GM12872 (cell line): ENCODE data around the gene CASKIN1.

Experiments used
- TF ChIP-seq, protein P1 (sequence below): IDR thresholded peaks from 3 replicates; pipeline ENCODE4 v1.5.1; 2011; ENCODE audit warnings: low read depth, mild to moderate bottlenecking, low read length, moderate library complexity; ENCODE audit not compliant: insufficient read depth

The CASKIN1 gene

DNA sequence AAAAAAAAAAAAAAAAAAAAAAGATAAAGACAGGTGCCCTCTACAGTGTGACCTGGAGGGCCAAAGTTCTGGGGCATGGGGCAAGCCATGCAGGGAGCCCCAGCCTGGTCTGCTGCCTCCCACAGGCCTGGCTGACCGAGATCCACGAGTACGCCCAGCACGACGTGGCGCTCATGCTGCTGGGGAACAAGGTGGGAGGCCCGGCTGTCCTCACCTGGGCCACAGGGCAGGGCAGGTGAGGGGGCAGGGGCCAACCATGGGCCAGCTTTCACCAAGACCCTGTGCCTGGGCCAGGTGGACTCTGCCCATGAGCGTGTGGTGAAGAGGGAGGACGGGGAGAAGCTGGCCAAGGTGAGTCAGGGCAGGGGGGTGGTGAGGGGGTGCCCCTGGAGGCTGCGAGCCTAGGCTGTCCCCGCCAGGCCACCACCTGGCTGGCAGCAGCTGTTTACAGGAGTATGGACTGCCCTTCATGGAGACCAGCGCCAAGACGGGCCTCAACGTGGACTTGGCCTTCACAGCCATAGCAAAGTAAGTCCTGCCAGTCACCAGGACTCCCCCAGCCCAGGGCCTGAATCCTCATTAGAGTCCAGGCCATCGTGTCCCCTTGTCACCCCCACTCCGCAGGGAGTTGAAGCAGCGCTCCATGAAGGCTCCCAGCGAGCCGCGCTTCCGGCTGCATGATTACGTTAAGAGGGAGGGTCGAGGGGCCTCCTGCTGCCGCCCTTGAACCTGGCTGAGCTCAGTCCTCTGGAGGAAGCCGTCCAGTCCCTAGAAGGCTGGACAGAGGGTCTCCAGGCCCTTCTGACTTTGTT, 43.5 kb downstream of the CASKIN1 start:
- TF ChIP-seq, protein P1, sequence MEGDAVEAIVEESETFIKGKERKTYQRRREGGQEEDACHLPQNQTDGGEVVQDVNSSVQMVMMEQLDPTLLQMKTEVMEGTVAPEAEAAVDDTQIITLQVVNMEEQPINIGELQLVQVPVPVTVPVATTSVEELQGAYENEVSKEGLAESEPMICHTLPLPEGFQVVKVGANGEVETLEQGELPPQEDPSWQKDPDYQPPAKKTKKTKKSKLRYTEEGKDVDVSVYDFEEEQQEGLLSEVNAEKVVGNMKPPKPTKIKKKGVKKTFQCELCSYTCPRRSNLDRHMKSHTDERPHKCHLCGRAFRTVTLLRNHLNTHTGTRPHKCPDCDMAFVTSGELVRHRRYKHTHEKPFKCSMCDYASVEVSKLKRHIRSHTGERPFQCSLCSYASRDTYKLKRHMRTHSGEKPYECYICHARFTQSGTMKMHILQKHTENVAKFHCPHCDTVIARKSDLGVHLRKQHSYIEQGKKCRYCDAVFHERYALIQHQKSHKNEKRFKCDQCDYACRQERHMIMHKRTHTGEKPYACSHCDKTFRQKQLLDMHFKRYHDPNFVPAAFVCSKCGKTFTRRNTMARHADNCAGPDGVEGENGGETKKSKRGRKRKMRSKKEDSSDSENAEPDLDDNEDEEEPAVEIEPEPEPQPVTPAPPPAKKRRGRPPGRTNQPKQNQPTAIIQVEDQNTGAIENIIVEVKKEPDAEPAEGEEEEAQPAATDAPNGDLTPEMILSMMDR: 0 out of 3 replicates have a peak, but pooled peaks have one; percentile 15

- TF ChIP-seq, protein P1: no peak
Observed at GRCh38 chr16:2151188-2152091, 45.0 kb downstream of the CASKIN1 start.

DNA sequence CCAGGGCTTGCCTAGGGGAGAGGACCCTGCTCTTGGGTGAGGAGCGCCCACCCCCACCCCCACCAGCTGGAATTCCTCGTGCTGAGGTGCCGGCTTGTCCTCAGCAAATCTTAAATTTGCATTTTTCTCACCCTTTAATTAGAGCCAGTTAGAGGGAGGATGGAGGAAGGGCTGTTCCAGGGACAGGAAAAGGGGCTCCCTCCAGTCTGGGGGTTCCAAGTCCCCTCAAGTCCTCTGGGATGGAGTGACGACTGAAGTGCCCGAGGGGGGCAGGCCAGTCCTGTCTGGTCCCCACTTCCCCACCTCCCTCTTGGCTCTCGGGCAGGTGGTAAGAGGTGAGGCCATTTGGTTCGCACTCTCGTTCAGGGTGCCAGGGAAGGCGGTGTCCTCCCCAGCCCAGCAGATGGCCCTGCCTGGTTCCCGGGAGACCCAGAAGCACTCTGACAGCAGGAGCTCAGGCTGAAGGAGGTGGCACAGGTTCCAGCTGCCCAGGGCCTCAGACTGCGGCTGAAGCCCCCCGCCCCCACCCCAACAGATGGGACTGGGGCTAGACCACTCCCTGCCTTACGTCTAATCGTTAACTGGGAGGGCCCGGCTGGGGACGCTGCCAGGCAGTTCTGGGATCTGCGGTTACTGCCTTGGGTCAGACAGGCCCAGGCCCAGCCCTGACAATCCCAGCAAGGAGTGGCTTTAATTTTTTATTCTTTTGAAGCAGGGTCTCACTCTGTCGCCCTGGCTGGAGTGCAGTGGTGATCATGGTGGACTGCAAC, 45.8 kb downstream of the CASKIN1 start:
- TF ChIP-seq, protein P1: no peak

DNA sequence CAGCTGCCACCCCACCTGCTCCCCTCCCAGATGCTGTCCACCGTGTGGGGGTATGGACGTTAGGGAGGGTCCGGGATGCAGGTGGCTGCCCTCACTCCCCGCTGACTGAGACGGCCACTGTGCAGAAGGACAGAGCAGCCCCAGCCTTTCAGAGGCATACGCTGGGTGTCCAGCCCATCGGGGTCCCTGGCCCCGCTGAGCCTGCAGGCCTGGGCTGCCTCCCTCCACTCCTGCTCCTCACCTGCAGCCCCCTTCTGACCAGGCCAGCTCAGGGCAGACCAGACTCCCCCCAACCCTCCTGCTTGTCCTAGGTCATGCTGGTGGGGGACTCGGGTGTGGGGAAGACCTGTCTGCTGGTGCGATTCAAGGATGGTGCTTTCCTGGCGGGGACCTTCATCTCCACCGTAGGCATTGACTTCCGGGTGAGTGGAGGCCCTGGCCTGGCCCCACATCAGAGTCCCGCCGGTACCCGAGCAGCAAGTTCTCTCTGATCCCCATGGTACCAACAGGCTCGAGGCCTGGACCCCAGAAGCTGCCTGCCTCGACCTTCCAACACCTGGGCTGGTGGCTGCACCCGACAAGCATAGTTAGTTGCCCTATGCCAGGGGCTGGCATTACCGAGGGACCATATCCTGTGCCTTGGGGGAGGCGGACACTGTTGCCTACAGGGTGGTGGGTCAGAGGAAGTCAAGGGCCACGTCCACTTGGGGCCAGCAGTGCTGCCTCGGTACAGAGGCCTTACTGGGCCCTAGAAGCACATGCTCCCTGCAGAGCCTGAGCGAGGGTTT, 46.6 kb downstream of the CASKIN1 start:
- TF ChIP-seq, protein P1: no peak

DNA sequence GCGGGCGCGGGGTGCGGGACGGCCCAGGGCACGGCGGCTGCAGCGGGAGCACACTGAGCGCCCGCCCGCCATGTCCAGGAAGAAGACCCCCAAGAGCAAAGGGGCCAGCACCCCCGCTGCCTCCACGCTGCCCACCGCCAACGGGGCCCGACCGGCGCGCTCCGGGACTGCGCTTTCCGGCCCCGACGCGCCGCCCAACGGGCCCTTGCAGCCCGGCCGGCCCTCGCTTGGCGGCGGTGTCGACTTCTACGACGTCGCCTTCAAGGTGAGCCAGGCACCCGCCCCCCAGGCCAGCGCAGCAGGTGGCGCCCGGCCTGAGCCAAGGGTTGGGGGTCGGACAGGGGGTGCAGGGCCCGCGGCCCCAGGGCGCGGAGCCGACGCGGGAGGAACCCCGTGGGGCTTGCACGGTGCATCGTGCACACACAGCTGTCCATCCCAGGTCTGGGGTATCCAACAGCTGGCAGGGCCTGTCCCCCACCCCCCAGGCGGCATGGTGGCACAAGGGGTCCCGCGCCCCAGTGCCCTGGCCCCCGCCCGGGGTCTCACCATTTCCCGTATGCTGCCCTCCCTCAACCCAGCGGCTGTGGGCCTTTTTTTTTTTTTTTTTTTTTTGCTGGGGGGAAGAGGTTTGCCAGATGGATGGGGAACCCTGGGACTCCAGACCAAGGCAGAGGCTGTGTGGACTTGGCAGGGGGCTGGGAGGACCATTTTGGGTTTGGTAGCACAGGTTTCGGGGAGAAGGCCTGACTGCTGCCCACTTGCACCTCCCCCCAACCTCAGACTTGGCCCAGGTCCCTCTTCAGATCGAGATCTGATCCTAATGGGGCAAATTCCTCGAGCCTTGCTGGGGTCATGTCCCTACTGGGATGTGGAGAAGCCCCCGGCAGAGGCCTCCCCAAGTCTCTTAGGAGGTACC, 47.4 kb downstream of the CASKIN1 start:
- TF ChIP-seq, protein P1: no peak

GRCh38 chr16:2147981-2148671, 48.3 kb downstream of the CASKIN1 start, which contains the start of gene RAB26:
Gene RAB26, plus strand, starts transcription at chr16:2148625. Its CDS starts 159 bp downstream, at chr16:2148784.
- TF ChIP-seq, protein P1: no peak
